MCF 10A (cell line): Measurements from ENCODE around the gene MAD1L1. TPM values are rescaled to one million over a fixed set of nuclear protein-coding genes. Genes with fewer than 3 reads are reported as not detected.

Experiments
- BruUV-seq: library from RNA; stranded (reverse); fragments of 400-500 nt; replicated peaks from 2 replicates; lab custom pipeline; 2021; lab: Mats Ljungman, UMichigan
- CTCF ChIA-PET: fragments of 300-600 bp; sonication (Branson Sonifier 250); formaldehyde crosslinking; extraction: SDS; loops from one replicate; lab custom pipeline; 2021; ENCODE audit warnings: antibody characterized with exemption, inconsistent platforms; lab: Yijun Ruan, JAX
- POLR2A ChIA-PET: fragments of 300-600, 350-650 bp; sonication (Branson Sonifier 250); formaldehyde crosslinking; extraction: SDS; loops from one replicate; lab custom pipeline; 2020; ENCODE audit warnings: antibody characterized with exemption, inconsistent platforms; lab: Yijun Ruan, JAX
- DNase-seq: peaks from one replicate; pipeline ENCODE4 v3.0.0-alpha.2; 2018; ENCODE audit not compliant: unreplicated experiment
- H3K27ac Mint-ChIP-seq: one replicate; pipeline ENCODE4 v1.8.0; 2022; ENCODE audit warnings: mild to moderate bottlenecking, low read depth, mixed read lengths; ENCODE audit not compliant: unreplicated experiment
- H3K27me3 Mint-ChIP-seq: one replicate; pipeline ENCODE4 v1.8.0; 2022; ENCODE audit warnings: mixed read lengths; ENCODE audit not compliant: insufficient read depth, unreplicated experiment
- H3K36me3 Mint-ChIP-seq: one replicate; pipeline ENCODE4 v1.8.0; 2022; ENCODE audit warnings: mild to moderate bottlenecking, moderate library complexity, mixed read lengths; ENCODE audit not compliant: insufficient read depth, unreplicated experiment
- H3K4me1 Mint-ChIP-seq: one replicate; pipeline ENCODE4 v1.8.0; 2022; ENCODE audit warnings: mixed read lengths; ENCODE audit not compliant: insufficient read depth, unreplicated experiment
- H3K4me3 Mint-ChIP-seq: one replicate; pipeline ENCODE4 v1.8.0; 2022; ENCODE audit warnings: mild to moderate bottlenecking, moderate library complexity, mixed read lengths; ENCODE audit not compliant: unreplicated experiment
- H3K9me3 Mint-ChIP-seq: one replicate; pipeline ENCODE4 v1.8.0; 2022; ENCODE audit warnings: mixed read lengths; ENCODE audit not compliant: unreplicated experiment
- intact Hi-C: fragments of 100-400 bp; cut with micrococcal nuclease; formaldehyde crosslinking; loops from 2 replicates; pipeline ENCODE4 v1.14.1; 2022
- total RNA-seq: library from RNA; stranded (reverse); gene quantifications from 2 replicates; pipeline ENCODE4 v1.2.3, GENCODE V29; 2022
- TF ChIP-seq, protein P1 (sequence below): fragments of 200-600 bp; IDR thresholded peaks from one replicate; pipeline ENCODE4 v1.8.0; 2022; ENCODE audit warnings: antibody characterized with exemption, mild to moderate bottlenecking; ENCODE audit not compliant: unreplicated experiment

Gene MAD1L1
- total RNA-seq, 1 experiment from 2014 or later, result 25.2 TPM

DNA sequence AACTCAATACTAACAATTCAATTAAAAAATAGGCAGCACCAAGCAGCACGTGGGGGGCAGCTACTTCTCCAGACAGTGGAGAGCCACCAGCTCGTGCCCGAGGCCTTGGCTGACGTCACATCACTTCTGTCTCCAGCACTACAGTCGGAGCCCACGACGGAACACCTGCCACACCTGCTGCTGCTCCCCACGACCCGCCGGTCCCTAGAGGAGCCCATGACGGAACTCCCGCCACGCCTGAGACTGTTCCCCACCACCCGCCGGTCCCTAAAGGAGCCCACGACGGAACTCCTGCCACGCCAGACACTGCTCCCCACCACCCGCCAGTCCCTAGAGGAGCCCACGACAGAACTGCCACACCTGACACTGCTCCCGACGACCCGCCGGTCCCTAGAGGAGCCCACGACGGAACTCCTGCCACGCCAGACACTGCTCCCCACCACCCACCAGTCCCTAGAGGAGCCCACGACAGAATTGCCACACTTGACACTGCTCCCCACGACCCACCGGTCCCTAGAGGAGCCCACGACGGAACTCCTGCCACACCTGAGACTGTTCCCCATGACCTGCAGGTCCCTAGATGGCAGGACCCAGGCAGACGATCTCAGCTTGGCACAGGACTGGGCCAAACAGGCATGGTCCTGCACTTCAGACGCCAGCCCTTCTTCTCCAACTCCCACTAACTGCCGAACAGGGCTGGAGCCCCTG lies 304.7 kb downstream of the MAD1L1 start:
- H3K36me3 Mint-ChIP-seq, result peaks cover 15% of the 10 kb centered on the region
- DNase-seq, result no peak
- intact Hi-C loops, result no loop called here
- CTCF ChIA-PET, result no interaction called here
- H3K9me3 Mint-ChIP-seq, result no peaks in the 10 kb centered on the region
- POLR2A ChIA-PET, result no interaction called here
- no peaks in the 10 kb centered on the region for H3K4me1 Mint-ChIP-seq
- no peaks in the 10 kb centered on the region for H3K27me3 Mint-ChIP-seq
- BruUV-seq, result no TSS peak
- TF ChIP-seq, protein P1, sequence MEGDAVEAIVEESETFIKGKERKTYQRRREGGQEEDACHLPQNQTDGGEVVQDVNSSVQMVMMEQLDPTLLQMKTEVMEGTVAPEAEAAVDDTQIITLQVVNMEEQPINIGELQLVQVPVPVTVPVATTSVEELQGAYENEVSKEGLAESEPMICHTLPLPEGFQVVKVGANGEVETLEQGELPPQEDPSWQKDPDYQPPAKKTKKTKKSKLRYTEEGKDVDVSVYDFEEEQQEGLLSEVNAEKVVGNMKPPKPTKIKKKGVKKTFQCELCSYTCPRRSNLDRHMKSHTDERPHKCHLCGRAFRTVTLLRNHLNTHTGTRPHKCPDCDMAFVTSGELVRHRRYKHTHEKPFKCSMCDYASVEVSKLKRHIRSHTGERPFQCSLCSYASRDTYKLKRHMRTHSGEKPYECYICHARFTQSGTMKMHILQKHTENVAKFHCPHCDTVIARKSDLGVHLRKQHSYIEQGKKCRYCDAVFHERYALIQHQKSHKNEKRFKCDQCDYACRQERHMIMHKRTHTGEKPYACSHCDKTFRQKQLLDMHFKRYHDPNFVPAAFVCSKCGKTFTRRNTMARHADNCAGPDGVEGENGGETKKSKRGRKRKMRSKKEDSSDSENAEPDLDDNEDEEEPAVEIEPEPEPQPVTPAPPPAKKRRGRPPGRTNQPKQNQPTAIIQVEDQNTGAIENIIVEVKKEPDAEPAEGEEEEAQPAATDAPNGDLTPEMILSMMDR, result no peak
- no peak overlapping the region for H3K27ac Mint-ChIP-seq
- no peak overlapping the region for H3K4me3 Mint-ChIP-seq

DNA sequence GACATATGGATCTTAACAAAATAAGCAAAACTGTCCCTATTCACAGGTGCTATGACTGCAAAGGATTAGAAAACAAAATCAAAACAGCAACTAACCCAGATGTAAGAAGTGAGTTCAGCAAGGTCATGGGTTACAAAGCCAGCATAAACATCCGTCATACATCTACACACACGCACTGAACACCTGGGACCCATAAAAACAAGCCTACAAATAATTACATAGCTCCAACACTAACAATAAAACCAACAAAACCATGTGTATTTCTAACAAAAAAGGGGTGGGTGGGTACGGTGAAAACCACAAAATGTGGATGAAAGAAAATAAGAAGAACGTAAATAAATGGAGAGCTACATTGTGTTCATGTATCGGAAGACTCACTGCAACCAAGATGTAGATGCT lies 305.8 kb downstream of the MAD1L1 start:
- BruUV-seq, result no TSS peak
- CTCF ChIA-PET, result no interaction called here
- no peak for DNase-seq
- H3K27me3 Mint-ChIP-seq, result no peaks in the 10 kb centered on the region
- no peak overlapping the region for H3K27ac Mint-ChIP-seq
- POLR2A ChIA-PET, result no interaction called here
- TF ChIP-seq, protein P1, result no peak
- no peaks in the 10 kb centered on the region for H3K9me3 Mint-ChIP-seq
- no peaks in the 10 kb centered on the region for H3K4me1 Mint-ChIP-seq
- no peak overlapping the region for H3K4me3 Mint-ChIP-seq
- peaks cover 15% of the 10 kb centered on the region for H3K36me3 Mint-ChIP-seq
- intact Hi-C loops, result no loop called here

DNA sequence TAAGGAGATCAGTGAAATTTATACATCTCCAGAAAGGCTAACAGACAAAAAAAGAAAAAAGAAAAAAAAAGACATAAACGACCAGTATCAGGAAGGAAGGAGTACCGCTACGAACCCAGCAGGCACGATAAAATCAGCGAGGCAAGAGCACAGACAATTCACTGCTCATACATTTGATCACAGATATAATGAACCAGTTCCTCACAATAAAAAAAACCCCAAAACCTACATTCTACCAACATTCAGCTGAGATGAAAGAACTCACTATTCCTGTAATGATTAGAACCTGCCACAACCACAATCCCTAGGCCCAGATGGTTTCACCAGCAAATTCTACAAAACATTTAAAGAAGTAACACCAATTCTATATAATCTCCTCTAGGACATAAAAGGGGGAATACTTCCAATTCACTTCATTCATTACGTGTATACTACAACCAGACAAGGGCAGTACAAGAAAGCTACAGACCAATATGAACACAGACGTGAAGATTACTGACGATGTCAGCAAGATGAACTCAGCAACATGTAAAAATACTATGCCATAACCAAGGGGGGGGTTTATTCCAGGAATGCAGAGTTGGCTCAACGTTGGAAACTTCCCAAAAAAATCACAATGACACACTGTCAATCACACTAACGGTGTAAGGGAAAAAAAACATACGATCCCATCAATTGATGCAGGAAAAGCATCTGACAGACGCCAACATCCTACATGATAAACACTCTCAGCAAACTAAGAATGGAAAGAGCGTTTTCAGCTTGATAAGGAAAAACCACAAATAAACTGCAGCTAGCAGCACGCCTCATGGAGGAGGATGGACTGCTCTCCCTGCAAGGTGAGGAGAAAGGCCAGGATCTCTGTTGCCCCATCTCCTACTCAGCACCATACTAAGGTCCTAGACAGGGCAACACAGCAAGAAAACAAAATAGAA lies 306.5 kb downstream of the MAD1L1 start:
- Mint-ChIP-seq H3K4me1 (no peaks in the 10 kb centered on the region), H3K27ac (no peak overlapping the region), H3K9me3 (no peaks in the 10 kb centered on the region), H3K27me3 (no peaks in the 10 kb centered on the region), H3K4me3 (no peak overlapping the region), H3K36me3 (peaks cover 15% of the 10 kb centered on the region)
- TF ChIP-seq, protein P1, result no peak
- ChIA-PET POLR2A (no interaction called here), CTCF (interaction anchor here (0.6 kb wide), 1 partner anchor 476 kb away, joined by 3 read pairs; no protein-coding TSS in a partner anchor)
- DNase-seq, result no peak
- intact Hi-C loops, result no loop called here
- no TSS peak for BruUV-seq

DNA sequence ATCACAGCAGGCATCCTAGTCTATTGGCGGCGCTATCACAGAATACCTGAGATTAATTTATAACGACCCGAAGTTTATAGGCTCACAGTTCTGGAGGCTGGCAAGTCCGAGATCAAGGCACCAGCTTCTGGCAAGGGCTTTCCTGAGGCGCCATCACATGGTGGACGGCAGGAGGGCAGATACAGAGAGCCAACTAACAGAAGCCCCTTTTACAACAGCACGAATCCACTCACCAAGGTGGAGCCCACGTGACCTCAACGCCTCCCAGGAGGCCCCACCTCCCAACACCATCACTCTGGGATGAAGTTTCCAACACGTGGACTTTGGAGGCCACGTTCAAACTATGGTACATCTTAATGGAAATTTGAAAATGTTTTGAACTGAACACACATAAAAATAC lies 307.4 kb downstream of the MAD1L1 start:
- ChIA-PET POLR2A (no interaction called here), CTCF (no interaction called here)
- intact Hi-C loops, result no loop called here
- Mint-ChIP-seq H3K9me3 (no peaks in the 10 kb centered on the region), H3K4me3 (no peak overlapping the region), H3K27me3 (no peaks in the 10 kb centered on the region), H3K36me3 (peaks cover 10% of the 10 kb centered on the region), H3K27ac (no peak overlapping the region), H3K4me1 (no peaks in the 10 kb centered on the region)
- BruUV-seq, result no TSS peak
- DNase-seq, result no peak
- TF ChIP-seq, protein P1, result no peak
